ENCODE measurements around the gene SPATA22.

- TF ChIP-seq EP300 (IDR thresholded peaks at IDR 0.05; ENCODE audit: borderline replicate concordance) (no peak), ZBTB7A (IDR thresholded peaks at IDR 0.05; ENCODE audit: low read depth) (no peak), CEBPB (IDR thresholded peaks at IDR 0.05) (no peak), CREB1 (IDR thresholded peaks at IDR 0.05; ENCODE audit: low read depth) (no peak), TAF1 (IDR thresholded peaks at IDR 0.05; ENCODE audit: low read depth) (no peak)
Measured at GRCh38 chr17:3438368-3438767, 33.3 kb downstream of the SPATA22 start.
